H4 (cell line): ENCODE results near the gene UBQLN2. TPM values are rescaled to one million over a fixed set of nuclear protein-coding genes. Genes with fewer than 3 reads are reported as not detected.

Experiments used
- total RNA-seq: library from RNA; depleted of rRNA; stranded (reverse); fragments of >200 nt; shearing (Covaris generic); gene quantifications from 2 replicates; pipeline ENCODE4 v1.2.3, GENCODE V29; 2014; rRNA removed

UBQLN2 gene
- total RNA-seq, 1 experiment from 2014 or later, result 12.4 TPM

Other genes starting within 250 kb of the UBQLN2 start
- 11.7 and 19.0 TPM in 2 replicates for gene NBDY, start 165.6 kb downstream of the UBQLN2 start, total RNA-seq